ENCODE results near the gene DBNL. TPM values are rescaled to one million over a fixed set of nuclear protein-coding genes. Genes with fewer than 3 reads are reported as not detected.
A peak's percentile ranks its signal among the peaks of the same experiment; 100 is the strongest.
"Not testable (repeated sequence)": the region's sequence is repeated elsewhere in the genome, so short reads cannot be mapped to it uniquely, and the experiment has no call there.

The DBNL gene
- polyA plus RNA-seq (ENCODE audit: insufficient read length in 3 of 3), result 10 to 100 TPM; 69.6 to 75.9 (median 75.1) TPM
- long read RNA-seq, donor 1, transcript DBNL-220 (13 exons, 2,117 nt), result minor isoform, 6 of 24 reads
- long read RNA-seq, donor 1, transcript DBNL-210 (13 exons, 1,808 nt), result major isoform, 17 of 24 reads
- long read RNA-seq, donor 1, partial matches to known transcripts, result 0 of 24 reads
- long read RNA-seq, donor 1, other reads (novel, unspliced or antisense), result 0 of 24 reads
- long read RNA-seq, donor 2, transcript DBNL-210 (13 exons, 1,808 nt), result major isoform, 27 of 56 reads
- long read RNA-seq, donor 2, partial matches to known transcripts, result 15 of 56 reads
- long read RNA-seq, donor 2, other reads (novel, unspliced or antisense), result 9 of 56 reads
- long read RNA-seq, donor 3, transcript DBNL-220 (13 exons, 2,117 nt), result minor isoform, 6 of 35 reads
- long read RNA-seq, donor 3, transcript DBNL-210 (13 exons, 1,808 nt), result major isoform, 16 of 35 reads
- long read RNA-seq, donor 3, partial matches to known transcripts, result 5 of 35 reads
- long read RNA-seq, donor 3, other reads (novel, unspliced or antisense), result 6 of 35 reads
- long read RNA-seq, donor 4, full-length matches to known transcripts, result 24 of 56 reads
- long read RNA-seq, donor 4, partial matches to known transcripts, result 20 of 56 reads
- long read RNA-seq, donor 4, other reads (novel, unspliced or antisense), result 12 of 56 reads
- long read RNA-seq, donor 5, transcript DBNL-210 (13 exons, 1,808 nt), result major isoform, 8 of 12 reads
- long read RNA-seq, donor 5, partial matches to known transcripts, result 0 of 12 reads
- long read RNA-seq, donor 5, other reads (novel, unspliced or antisense), result 0 of 12 reads
- long read RNA-seq, donor 6, transcript DBNL-210 (13 exons, 1,808 nt), result major isoform, 8 of 10 reads
- long read RNA-seq, donor 6, partial matches to known transcripts, result 0 of 10 reads
- long read RNA-seq, donor 6, other reads (novel, unspliced or antisense), result 0 of 10 reads
- long read RNA-seq, donor 7, transcript DBNL-220 (13 exons, 2,117 nt), result minor isoform, 8 of 33 reads
- long read RNA-seq, donor 7, transcript DBNL-210 (13 exons, 1,808 nt), result major isoform, 16 of 33 reads
- long read RNA-seq, donor 7, partial matches to known transcripts, result 0 of 33 reads
- long read RNA-seq, donor 7, other reads (novel, unspliced or antisense), result 9 of 33 reads
- long read RNA-seq, donor 8, transcript DBNL-210 (13 exons, 1,808 nt), result major isoform, 7 of 9 reads
- long read RNA-seq, donor 8, partial matches to known transcripts, result 0 of 9 reads
- long read RNA-seq, donor 8, other reads (novel, unspliced or antisense), result 0 of 9 reads
- long read RNA-seq, donor 9, transcript DBNL-210 (13 exons, 1,808 nt), result major isoform, 19 of 61 reads
- long read RNA-seq, donor 9, transcript DBNL-220 (13 exons, 2,117 nt), result minor isoform, 5 of 61 reads
- long read RNA-seq, donor 9, partial matches to known transcripts, result 18 of 61 reads
- long read RNA-seq, donor 9, other reads (novel, unspliced or antisense), result 19 of 61 reads
- long read RNA-seq, donor 10, transcript DBNL-210 (13 exons, 1,808 nt), result major isoform, 14 of 34 reads
- long read RNA-seq, donor 10, partial matches to known transcripts, result 10 of 34 reads
- long read RNA-seq, donor 10, other reads (novel, unspliced or antisense), result 8 of 34 reads
- long read RNA-seq, donor 11, transcript DBNL-210 (13 exons, 1,808 nt), result major isoform, 5 of 31 reads
- long read RNA-seq, donor 11, partial matches to known transcripts, result 16 of 31 reads
- long read RNA-seq, donor 11, other reads (novel, unspliced or antisense), result 7 of 31 reads
- long read RNA-seq, donor 12, transcript DBNL-220 (13 exons, 2,117 nt), result minor isoform, 8 of 34 reads
- long read RNA-seq, donor 12, transcript DBNL-210 (13 exons, 1,808 nt), result major isoform, 17 of 34 reads
- long read RNA-seq, donor 12, partial matches to known transcripts, result 0 of 34 reads
- long read RNA-seq, donor 12, other reads (novel, unspliced or antisense), result 7 of 34 reads
- long read RNA-seq, donor 13, transcript DBNL-210 (13 exons, 1,808 nt), result major isoform, 8 of 8 reads
- long read RNA-seq, donor 13, partial matches to known transcripts, result 0 of 8 reads
- long read RNA-seq, donor 13, other reads (novel, unspliced or antisense), result 0 of 8 reads
- long read RNA-seq, donor 14, transcript DBNL-220 (13 exons, 2,117 nt), result minor isoform, 12 of 46 reads
- long read RNA-seq, donor 14, transcript DBNL-210 (13 exons, 1,808 nt), result major isoform, 21 of 46 reads
- long read RNA-seq, donor 14, partial matches to known transcripts, result 0 of 46 reads
- long read RNA-seq, donor 14, other reads (novel, unspliced or antisense), result 10 of 46 reads
- long read RNA-seq, donor 15, transcript DBNL-210 (13 exons, 1,808 nt), result major isoform, 14 of 40 reads
- long read RNA-seq, donor 15, transcript DBNL-220 (13 exons, 2,117 nt), result minor isoform, 7 of 40 reads
- long read RNA-seq, donor 15, partial matches to known transcripts, result 0 of 40 reads
- long read RNA-seq, donor 15, other reads (novel, unspliced or antisense), result 18 of 40 reads
- long read RNA-seq, donor 16, transcript DBNL-210 (13 exons, 1,808 nt), result major isoform, 15 of 29 reads
- long read RNA-seq, donor 16, transcript DBNL-220 (13 exons, 2,117 nt), result minor isoform, 8 of 29 reads
- long read RNA-seq, donor 16, partial matches to known transcripts, result 0 of 29 reads
- long read RNA-seq, donor 16, other reads (novel, unspliced or antisense), result 6 of 29 reads

DNA sequence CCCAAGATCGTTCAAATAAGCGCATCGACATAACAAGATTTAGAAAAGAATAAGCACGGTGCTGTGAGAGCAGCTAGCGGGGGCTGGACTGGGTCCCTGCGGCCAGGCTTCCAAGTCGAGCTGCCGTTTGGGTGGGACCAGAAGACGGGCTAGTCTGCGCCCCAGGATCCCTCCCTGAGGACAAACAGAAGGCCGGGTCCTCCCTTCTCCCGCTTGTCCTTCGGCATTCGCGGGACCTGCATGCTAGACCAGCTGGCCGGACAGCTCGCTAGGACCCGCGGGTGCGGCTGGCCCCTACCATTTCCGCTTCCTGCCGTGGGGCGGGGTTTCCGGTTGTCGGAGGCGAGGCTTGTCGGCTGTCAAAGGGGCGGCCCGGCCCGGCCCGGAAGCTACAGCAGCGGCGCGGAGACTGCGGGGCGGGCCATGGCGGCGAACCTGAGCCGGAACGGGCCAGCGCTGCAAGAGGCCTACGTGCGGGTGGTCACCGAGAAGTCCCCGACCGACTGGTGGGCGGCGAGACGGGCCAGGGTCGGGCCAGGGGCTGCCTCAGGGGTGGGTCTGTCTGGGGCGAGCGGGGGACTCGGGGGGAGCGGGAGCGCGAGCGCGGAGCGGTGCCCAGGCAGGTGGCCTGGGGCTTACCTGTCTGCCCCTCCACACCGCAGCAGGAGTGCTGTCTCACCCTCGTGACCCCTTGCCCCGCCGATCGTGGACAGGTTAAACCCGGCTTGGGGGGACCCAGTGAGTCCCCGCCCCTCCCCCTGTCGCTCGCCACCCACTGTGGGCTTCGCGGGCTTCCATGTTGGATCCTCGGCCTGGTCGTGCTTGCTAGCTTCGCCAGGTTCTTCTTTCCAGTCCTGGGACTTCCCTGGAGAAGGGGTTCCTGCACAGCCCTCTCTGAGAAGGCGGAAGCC is at the start of gene DBNL:
Gene DBNL, plus strand, starts transcription at position 388 of the 911 bp plus-strand sequence. Its CDS starts 36 bp downstream, at position 424.
- peak; percentile 90 for DNase-seq

- not testable (repeated sequence) for DNase-seq
Observed at GRCh38 chr7:43997532-43997931, 47.0 kb upstream of the DBNL start, which contains the start of gene SPDYE1. SPDYE1 (plus strand) TSS chr7:43997897; CDS start chr7:43999950, 2,053 bp downstream.

DNA sequence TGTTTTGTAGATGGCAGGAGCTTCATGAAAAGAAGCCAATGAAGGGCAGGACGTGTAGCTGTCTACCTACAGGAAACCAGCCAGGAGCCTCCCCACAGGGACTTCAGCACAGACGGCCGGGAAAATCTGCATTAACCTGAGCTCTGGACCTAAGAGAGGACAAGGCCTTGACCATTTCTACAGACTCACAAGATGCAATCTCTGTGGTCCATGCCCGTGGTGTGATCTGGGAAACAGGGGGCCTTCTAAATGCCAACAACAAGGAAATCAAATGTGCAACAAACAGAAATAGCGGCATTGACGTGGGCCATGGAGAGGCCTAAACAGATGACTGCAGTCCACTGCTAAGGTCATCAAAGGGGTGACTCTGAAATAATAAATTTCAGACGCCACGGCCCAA is 32.4 kb upstream of the DBNL start:
- not testable (repeated sequence) for DNase-seq

DNA sequence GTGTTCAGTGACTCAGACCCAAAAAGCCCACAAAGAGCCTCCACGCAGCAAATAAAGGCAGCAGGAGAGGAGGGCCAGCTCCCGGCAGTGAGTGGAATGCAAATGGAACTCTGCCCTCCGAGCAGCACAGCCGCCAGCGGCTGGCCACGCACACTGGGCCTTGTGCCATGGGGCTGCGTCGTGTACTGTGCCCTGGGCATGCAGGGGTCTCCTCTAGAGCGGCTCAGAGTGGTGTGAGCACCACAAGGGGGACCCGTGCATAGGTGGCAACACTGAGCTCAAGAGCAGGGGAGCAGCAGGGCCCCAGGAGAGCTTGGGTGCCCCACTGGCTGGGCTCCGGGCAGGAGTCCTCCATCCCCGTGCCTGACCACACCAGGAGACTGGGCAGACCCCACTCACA is 29.4 kb upstream of the DBNL start:
- DNase-seq, result not testable (repeated sequence)

GRCh38 chr7:44018857-44019807 is 25.4 kb upstream of the DBNL start:
- peak; percentile 96 for DNase-seq

DNA sequence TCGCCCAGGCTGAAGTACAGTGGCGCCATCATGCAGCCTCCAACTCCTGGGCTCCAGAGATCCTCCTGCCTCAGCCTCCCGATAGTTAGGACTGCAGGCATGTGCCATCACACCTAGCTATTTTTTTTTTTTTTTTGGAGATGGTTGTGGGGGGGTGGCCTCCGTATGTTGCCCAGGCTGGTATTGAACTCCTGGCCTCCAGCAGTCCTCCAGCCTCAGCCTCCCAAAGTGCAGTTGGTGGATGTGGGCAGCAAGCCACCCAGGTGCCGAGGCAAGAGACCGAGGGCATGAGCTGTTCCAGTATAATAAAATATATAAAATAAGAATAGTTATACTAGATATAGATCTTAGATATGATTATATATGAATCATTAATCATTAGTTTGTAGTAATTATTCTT is 24.7 kb upstream of the DBNL start:
- not testable (repeated sequence) for DNase-seq

DNA sequence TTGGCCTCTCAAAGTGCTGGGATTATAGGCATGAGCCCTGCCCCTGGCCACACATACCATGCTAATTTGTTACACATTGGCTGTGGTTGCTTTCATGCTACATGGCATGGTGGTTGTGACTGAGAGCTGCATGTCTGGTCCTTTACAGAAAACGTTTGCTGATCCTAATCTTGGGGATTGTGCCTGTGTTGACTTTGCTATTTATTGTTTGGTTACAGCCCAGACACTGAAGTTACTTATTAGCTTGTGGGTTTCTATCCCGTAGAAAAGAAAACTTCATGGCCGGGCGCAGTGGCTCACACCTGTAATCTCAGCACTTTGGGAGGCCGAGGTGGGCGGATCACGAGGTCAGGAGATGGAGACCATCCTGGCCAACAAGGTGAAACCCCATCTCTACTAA is 22.4 kb upstream of the DBNL start:
- not testable (repeated sequence) for DNase-seq

- DNase-seq, result not testable (repeated sequence)
Observed at GRCh38 chr7:44022796-44023467, 21.6 kb upstream of the DBNL start.

GRCh38 chr7:44029433-44029832 is 15.1 kb upstream of the DBNL start:
- DNase-seq, result not testable (repeated sequence)

GRCh38 chr7:44030029-44030428 is 14.5 kb upstream of the DBNL start:
- not testable (repeated sequence) for DNase-seq

GRCh38 chr7:44031319-44031718 is 13.2 kb upstream of the DBNL start:
- not testable (repeated sequence) for DNase-seq

DNA sequence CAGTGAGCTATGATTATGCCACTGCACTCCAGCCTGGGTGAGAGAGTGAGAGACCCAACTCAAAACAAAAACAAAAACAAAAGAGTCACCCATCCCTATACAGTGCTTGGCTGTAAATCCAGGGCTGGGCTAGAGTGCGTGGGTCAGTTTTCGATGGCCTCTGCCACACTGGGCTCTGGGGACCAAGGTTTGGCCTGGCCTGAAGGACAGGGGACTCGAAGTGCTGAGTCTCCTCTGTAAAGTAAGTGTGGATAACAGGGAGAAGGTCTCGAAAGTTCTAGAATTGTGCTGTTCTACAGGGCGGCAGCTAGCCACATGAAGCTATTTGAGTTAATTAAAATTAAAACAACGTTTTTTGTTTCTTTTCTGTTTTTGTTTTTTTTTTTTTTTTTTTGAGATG is 12.5 kb upstream of the DBNL start:
- not testable (repeated sequence) for DNase-seq

- not testable (repeated sequence) for DNase-seq
Observed at GRCh38 chr7:44033971-44034844, 10.3 kb upstream of the DBNL start.

DNA sequence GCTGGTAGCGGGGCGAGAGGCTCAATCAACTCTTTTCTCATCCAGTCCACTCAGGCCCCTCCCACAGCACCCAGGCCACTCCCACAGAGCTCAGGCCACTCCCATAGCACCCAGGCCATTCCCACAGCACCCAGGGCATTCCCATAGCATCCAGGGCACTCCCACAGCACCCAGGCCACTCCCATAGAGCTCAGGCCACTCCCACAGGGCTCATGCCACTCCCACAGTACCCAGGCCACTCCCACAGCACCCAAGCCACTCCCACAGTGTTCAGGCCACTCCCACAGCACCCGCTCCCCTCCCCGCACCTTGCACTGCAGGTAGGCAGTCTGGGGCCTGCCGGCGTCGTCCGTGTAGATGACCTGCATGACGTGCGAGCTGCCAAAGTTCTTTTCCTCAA is 8.1 kb upstream of the DBNL start:
- not testable (repeated sequence) for DNase-seq
